HG03575 (cell line): ENCODE results near the gene CACHD1.
"Not testable (repeated sequence)": the region's sequence is repeated elsewhere in the genome, so short reads cannot be mapped to it uniquely, and the experiment has no call there.

Experiments
- ATAC-seq: cut with Tn5 transposase; IDR thresholded peaks from one replicate; pipeline ENCODE4 v1.9.1; 2021; ENCODE audit not compliant: unreplicated experiment, insufficient number of reproducible peaks, low FRiP score; ENCODE audit errors: extremely low read depth

CACHD1 gene

DNA sequence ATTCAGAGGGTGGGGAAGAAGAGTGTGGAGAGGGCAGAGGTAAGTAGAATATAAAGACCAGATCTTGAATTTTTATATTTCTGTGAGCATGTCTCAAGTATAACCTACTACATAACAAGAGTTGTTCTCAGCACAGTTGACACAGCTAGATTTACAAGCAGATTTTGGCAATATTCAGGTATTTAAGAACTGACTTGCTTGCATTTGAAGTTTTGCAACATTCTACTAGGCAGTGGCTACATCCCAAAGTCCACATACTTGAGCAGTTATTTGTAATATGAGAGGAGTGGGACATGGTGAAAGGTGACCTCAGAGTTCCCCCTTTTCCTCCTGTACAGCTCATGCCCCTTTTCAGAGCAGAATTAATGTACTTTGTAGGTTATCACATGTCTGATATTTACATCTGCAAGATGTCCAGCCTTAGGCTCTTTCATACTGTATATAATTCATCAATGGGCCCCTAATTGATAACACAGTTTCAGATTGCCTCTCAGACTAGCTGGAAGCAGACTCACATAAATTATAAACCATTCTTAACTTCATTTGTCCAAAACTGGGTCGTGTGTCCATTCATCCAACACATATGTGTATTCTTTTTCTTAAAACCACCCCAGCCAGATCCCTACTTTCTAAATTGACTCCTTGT lies 138.2 kb downstream of the CACHD1 start:
- no peak for ATAC-seq

DNA sequence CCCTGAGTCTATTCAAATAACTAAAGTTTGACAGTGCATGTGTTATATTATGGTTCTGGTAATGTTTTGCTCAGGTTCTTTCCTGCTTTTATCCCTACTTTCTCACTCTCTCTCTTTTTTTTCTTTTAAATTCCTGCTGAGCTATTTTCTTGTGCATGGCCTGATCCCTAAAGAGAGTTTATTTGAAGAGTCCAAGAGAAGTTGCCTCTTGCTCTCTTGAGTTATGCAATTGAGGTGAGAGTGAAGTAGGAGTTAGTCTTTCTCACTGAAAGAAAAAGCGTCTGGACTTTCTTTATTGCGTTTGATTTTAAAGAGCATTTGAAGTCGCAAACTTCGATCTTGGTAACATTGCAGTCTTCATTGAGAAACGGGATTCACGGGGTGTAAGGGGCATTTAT lies 138.7 kb downstream of the CACHD1 start:
- no peak for ATAC-seq

DNA sequence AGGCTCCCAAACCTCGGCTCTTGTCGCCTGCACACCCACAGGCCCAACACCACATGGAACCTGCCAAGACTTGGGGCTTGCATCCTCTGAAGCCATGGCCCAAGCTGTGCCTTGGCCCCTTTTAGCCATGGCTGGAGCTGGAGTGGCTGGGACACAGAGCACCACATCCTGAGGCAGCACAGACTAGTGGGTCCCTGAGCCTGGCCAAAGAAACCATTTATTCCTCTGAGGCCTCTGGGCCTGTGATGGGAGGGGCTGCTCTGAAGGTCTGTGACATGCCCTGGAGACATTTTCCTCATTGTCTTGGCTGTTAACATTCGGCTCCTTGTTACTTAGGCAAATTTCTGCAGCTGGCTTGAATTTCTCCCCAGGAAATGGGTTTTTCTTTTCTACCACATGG lies 141.0 kb downstream of the CACHD1 start:
- ATAC-seq: not testable (repeated sequence)

DNA sequence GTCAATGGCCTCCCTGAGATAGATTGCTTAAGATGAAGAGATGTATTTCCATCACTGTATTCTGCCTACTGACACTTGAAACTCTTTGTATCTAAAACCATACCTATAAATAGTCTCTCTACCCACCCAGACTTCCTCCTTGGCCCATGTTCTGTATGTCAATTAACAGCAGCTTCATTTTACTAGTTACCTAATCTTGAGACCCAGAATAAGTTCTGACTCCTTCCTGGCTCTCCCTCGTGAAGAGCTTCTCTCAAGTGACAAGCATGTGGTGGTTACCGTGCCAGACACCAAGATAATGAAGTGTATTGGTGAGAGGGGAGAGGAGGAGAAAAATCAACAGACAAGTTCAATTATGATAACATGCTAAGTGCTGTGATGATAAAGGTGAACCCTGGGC lies 146.1 kb downstream of the CACHD1 start:
- ATAC-seq: no peak

DNA sequence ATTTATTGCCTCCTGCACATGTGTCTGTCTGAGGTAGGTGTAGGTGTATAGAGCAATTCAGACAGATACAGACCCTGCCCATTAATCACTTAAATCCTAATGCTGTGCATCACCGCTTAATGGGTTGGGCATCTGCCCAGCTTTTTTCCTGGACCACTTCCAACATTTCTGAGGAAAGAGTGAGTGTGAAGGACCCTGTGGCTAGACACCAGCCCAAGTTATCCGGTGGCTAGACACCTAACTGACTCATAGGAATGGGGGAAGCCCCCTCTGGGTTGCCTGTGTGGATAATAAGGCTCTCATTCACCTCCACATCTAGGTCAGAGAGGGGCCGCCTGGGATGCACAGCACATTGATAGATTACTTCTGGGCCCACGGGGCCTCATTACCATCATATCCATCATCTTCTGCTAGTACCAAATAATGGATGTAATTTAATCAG lies 153.8 kb downstream of the CACHD1 start:
- ATAC-seq: no peak

DNA sequence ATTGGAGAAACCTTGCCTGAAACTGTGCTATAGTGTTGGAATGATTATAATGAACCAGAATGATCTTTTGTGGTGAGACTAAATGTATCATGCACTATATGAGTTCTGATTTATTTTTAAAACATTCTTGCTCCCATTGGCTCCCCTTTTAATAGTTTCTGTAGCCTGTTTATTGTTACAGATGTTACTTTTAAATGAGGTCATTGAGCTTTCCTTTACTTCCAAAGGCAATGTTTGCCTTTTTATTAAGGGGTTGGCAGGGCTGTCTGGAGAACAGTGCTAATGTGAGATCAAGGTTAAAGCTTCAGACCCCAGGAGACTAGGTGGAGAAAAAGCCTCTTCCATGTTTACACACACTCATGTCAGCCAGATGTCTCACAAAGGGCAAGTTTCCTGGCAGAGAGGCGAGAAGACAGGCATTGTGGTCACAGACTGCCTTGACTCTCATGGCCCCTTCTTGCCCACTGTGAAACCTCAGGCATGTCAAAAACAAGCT lies 154.3 kb downstream of the CACHD1 start:
- no peak for ATAC-seq

DNA sequence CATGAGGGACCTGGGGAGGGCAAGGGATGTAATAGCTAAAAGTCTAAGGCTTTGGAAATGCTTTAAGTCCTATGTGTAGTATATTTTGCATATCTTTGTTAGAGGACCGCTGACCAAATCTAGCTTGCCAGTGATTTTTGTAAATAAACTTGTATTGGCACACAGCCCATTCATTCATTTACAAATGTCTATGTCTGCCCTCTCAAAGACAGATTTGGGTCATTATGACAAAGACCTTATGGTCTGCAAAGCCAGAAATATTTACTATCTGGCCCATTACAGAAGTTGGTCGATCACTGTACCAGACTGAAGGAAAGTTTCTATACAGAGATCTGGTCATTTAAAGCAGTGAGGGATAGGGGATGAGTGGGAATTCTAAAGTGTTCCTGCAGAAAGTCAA lies 154.9 kb downstream of the CACHD1 start:
- ATAC-seq: no peak

DNA sequence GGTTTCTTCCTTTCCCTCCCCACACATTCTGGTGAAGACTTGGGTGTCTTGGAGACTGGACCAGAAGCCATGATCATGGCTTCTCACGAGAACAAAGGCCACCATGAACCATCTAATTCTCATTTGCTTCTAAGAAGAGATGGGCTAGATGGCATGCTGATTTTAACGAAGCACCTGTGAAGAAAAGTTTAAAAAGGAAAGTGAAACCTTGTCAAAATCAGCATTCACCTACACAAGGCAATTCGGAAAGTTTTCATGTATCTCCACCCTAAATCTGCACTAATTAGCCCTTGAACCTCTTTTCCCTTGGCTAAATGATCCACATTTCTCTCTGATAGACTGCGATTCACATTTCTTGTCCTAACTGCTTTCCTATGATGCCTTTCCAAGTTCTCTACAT lies 160.7 kb downstream of the CACHD1 start:
- ATAC-seq: no peak

DNA sequence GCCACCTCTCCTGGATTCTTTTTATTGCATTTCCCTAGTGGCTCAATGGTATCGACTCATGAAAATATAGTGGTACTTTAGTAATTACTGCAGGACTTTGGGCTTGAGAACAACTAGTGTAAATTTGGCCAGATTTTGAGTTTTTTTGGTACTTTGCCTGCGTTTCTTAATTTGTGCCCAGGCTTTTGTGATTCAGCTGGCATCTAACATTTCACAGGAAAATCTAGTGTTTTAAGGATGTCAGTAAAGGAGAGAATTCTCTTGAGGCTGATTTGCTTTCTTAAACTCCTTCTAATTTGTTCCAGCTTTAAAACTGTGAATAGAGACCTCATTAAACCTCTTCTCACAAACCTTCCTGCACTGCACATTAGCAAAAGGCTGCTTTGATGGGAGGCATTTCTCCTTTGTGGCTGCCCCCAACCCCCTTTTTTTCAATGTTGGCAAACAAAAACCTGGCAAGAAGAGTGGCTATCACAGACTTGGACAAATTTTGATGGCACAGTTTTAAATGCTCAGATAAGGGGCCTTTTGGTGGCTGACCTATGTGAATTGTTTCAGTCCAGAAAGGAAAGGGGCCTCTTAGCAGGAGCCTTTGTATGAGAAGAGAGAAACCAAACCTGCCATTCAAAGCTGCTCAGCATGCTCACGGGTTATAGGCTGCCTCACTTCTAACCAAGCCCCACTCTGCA lies 161.6 kb downstream of the CACHD1 start:
- ATAC-seq: no peak

DNA sequence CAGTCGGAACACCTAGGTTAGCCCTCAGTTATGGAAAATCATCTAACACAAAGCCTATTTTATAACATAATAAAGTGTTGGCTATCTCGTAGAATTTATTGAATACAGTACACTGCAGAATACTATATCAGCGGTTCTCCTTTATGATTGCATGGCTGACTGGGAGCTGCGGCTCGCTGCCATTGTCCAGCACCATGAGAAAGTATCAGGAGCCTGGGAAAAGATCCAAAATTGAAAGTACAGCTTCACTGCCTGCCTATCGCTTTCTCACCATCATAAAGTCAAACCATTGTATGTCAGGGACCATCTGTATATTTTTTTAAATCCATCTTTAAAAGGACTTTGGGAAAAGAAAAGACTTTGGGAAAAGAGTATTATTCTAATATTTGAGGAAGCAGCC lies 163.0 kb downstream of the CACHD1 start:
- ATAC-seq: no peak

DNA sequence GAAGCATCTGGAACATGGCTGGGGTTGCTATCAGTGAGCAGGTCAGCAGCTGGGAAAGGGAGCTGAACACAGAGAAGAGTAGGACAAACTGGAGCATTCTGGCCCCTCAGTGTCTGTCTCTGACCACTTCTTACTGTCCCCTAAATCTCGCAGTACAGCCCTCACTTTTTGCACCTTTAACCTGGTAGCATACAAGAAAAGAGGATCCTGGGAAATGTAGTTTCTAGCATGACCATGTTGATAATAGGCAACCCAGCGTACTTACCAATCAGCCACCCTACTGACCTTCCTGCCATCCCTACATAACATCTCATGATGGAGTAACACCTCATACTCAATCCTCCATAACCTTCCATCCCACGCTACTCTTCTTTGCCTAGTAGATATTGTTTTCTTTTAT lies 175.8 kb downstream of the CACHD1 start:
- no peak for ATAC-seq

DNA sequence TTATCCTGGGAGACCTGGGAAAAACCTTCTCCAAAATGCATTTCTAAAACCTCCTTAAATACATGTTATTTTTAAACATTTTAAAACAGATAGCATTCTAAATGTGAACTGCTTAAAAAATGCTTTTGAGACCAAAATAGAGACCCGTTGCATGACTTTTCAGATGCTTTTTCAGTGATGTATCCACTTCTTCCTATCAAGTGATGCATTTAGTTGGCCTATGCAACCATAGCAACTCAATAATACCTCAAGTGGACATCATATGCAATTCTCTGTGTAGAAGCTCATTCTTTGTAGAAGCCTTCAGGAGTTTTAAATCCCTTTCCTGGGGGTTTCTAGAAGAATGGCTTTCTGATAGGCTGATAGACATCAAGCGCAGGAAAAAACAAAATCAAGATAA lies 180.5 kb downstream of the CACHD1 start:
- no peak for ATAC-seq

DNA sequence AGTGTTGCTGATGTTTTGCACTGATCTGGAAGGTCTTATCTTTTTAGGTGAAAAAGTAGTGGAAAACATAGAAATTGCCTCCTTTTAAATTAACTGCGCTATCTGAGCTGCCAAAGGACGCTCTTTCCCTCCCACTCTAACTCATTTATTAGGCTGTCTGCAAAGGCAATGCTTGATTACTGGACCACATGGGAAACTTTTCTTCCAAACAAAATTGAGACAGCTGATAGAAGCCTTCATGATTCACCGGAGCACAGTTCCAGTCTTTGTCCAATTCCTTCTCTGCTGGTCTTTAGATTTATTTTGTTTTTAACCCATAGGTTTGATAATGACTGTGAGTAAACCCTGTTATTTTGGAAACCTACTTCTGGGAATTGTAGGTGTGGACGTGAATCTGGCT lies 181.9 kb downstream of the CACHD1 start:
- no peak for ATAC-seq

DNA sequence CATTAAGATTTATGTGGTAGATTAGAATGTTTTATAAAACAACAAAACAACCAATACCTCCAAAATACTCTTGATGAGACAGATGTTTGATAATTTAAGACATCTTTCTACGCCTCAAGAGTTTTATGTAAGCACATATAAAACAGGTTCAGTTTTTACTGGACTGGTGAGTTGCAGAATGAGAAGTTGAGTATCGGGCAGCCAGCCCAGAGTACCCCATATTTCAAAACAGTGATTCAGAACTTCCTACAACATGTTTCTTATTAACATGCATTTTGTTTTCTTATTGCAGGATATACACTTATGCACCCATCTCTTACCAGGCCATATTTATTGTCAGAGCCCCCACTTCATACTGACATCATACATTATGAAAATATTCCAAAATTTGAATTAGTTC lies 183.5 kb downstream of the CACHD1 start:
- ATAC-seq: no peak

DNA sequence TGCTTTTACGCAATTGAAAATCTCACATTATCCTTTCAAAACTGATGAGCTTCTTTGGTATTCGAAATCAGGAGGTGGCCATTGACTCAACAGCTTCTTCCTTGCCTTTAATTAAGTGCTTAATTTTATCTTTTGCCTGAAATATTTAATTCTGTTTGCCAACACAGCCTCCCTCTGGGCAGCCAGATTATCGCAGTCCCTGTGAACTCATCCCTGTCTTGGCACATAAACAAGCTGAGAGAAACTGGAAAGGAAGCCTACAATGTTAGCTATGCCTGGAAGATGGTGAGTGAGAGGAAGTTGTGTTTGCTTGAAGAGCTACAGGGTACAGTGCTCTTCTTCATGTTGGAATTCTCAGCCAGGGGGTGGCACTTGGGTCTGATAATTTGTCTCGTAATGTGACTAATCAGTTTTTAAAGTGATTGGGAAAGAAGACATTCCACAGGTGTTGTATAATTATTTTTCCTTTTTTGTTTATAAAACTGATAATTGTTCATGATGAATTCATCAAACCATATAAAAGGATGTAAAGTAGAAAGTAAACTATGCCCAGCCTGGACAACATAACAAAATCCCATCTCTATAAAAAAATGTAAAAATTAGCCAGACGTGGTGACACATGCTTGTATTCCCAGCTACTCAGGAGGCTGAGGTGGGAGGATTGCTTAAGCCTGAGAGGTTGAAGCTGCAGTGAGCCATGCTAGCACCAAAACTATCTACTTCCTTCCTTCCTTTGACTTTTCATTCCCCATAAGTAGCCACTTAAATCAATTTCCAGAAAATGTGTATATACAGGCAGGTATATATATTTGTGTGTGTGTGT lies 184.8 kb downstream of the CACHD1 start:
- no peak for ATAC-seq

DNA sequence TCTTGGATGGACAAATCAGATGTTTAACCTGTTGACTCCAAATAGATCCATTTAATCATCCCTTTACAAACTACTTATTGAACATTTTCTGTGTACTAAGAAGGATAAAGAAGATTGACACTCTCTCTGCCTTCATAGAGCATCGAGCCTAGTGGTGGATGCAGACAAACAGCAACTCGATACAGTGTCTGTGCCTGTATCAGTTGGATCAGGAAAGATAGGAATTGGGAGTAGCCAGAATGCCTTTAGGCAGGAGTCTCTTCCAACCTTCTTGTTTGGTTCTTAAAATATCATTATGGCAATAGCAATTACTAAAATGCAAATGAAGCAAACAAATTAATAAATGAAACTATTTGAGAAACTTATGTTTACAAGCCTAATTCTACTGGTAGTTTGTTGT lies 185.9 kb downstream of the CACHD1 start:
- ATAC-seq: no peak

DNA sequence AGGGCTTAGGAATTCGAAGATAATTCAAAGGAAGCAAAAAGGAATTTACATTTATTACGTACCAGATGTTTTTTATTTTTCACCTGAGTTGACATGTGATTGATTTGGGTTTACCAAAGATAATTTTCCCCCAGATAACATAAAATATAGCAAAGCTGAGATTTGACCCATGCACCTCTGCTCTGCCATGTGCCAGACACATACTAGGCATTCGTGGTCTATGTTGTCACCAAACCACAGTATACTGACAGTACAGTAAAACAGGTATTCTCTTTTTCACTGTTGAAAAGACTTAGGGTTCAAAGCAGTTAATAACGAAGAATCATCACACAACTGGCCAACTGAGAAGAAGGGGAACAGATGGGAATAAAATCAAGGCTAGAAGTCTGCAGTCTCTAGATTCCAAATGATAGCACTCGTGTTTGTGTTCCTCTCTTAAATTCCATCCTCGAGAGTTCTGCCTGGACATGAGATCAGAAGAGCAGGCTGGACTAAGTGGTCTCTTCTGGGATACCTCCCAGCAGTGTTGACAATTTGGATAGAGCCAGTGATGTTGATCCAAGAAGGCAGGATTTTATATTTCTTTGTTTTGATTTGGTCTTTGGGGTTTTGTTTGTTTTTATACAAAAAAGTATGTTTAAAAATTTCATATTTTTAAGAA lies 189.7 kb downstream of the CACHD1 start:
- ATAC-seq: no peak

DNA sequence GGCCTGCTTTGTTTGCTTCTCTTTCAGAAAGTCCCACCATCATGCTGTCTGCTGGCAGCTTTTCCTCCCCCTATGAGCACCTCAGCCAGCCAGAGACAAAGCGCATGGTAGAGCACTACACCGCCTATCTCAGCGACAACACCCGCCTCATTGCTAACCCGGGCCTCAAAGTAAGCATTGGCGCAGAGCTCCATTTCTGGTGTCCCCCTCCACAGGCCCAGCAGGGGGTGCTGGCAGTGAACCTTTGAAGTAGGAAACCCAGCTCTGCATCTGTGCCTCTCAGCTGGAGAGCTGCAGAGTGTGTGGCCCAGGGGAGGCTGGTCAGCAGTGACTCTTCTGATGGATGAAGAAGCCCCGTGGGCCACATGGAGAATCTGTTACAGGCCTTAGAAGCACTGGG lies 193.7 kb downstream of the CACHD1 start:
- ATAC-seq: no peak

DNA sequence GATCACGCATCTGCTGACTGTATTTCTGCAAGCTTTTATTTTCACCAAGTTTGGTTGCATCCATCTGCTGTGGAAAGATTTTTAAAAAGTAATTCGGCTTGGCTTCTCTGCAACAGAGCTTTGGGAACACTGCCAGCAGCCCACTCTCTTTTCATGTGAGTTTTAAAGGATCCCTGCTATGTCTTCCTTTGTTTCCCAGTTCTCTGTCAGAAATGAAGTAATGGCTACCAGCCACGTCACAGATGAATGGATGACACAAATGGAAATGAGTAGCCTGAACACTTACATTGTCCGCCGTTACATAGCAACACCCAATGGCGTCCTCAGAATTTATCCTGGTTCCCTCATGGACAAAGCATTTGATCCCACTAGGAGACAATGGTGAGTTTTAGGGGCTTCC lies 194.4 kb downstream of the CACHD1 start:
- ATAC-seq: no peak
